Iris pigment epithelial cell (primary cell): Measurements from ENCODE around the gene CPSF4L.

Experiments
- DNase-seq: peaks from one replicate; pipeline ENCODE4 v3.0.0-alpha.2; 2011; ENCODE audit warnings: low read depth

Gene CPSF4L

GRCh38 chr17:73203135-73203787, 58.4 kb downstream of the CPSF4L start:
- DNase-seq: peak; percentile 40

GRCh38 chr17:73201215-73202069, 60.2 kb downstream of the CPSF4L start:
- DNase-seq: no peak

GRCh38 chr17:73200476-73200875, 61.2 kb downstream of the CPSF4L start:
- DNase-seq: no peak

GRCh38 chr17:73199751-73200317, 61.8 kb downstream of the CPSF4L start:
- DNase-seq: no peak

DNA sequence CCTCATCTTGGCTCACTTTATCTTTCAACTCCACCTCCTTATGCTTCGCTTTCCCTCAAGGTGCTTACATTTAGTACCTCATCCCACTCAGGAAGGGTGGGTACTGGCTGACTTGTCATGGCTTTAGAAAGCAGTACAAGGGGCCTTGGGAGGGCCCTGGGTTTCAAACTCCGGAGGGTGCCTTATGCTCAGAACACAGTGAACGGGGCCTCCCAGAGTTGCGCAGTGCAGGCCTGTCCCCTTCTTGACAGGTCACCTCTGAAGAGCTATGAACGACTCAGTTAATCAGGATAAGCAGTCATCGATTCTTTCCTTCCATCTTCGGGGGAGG, 62.8 kb downstream of the CPSF4L start:
- no peak for DNase-seq
